Measurements from ENCODE around the gene POTED. TPM values are rescaled to one million over a fixed set of nuclear protein-coding genes. Genes with fewer than 3 reads are reported as not detected.
"Not testable (repeated sequence)": the region's sequence is repeated elsewhere in the genome, so short reads cannot be mapped to it uniquely, and the experiment has no call there.

Gene POTED
- total RNA-seq (2014; rRNA removed; shearing (Covaris generic)), result not detected in 2 replicates

DNA sequence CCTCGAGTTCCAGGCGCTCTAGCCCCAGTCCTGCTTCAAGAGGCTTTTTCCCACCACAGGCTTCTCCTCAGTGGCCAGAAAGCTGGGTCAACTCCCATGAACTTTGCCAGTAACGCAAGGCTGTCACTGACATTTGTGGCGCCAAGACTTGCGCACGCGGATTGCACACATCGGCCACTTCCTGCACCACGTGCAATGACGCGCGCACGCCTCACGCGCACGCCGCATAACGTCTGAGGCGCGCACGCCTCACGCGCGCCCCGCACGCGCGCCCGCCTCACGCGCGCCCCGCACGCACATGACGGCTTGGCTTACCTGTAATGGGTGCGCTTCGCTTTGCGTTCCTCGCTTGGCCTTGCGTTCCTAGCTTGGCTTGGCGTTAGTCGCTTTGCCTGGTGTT, at the start of gene POTED:
Gene POTED (plus strand): TSS at position 301 of the 400 bp plus-strand sequence. CDS start 452 bp downstream, outside the sequence.
- DNase-seq (ENCODE audit: low read depth), result not testable (repeated sequence)

DNA sequence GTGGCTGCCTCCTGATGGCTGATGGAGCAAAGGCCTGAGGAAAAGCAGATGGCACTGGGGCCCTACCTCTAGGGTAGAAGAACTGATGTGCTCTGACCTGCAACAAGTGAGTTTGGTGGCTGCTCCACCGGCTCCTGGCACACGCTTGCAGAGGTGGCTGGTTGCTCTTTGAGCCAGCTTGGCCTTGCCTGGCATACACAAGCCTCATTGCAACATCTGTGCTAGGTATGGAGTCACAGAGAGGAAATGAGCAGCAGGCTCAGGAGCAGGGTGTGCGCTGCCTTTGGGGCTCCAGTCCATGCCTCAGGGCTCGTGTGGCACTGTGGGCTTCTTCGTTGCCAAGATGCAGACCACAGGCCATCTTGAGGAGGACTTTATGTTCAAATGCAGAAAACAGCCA, 40.5 kb downstream of the POTED start:
- not testable (repeated sequence) for DNase-seq (ENCODE audit: low read depth)

- not testable (repeated sequence) for DNase-seq (ENCODE audit: low read depth)
These were observed 42.2 kb downstream of the POTED start for GRCh38 chr21:13651746-13652145.
